ENCODE measurements around the gene CD164L2. TPM values are rescaled to one million over a fixed set of nuclear protein-coding genes. Genes with fewer than 3 reads are reported as not detected.

CD164L2 gene
- total RNA-seq, 1 donor from 2014 or later: 0.41 TPM

DNA sequence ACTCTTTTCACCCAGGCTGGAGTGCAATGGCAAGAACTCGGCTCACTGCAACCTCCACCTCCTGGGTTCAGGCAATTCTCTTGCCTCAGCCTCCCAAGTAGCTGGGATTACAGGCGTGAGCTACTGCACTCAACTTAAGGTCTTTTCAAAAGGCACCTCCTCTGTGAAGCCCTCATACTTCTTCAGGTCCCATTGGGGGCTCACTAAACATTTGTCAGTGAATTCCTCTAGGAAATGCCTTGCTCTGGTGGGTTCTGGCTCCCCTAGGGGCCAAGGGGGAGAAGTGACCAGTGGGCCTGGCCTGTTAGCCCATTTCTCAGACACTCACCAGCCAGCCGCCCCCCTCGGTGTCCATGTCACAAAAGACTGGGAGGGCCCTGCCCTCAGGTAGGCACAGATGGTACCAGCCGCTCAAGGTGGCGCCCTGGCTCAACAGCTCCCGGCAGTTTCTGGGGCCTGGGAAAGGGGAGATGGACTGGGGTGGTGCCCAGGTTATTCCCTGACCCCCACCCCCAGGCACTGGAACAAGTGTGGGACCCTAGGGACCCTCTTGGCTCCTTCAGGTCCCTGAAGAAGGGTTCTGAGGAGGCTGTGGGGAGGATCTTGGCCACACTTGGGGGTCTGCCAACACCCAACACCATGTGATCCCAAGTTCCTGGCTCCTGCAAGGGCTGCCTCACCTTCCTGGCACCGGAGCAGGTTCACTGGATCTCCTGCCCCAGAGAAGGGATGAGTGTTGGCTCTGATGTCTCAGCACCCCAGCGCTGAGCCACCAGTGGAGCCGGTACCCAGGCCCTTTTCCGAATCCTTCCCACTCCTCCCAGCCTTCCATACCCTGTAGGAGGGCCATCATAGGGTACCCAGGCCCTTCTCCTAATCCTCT, 10.1 kb downstream of the CD164L2 start:
- Mint-ChIP-seq H3K27ac (no peak overlapping the region), H3K4me1 (ENCODE audit: unreplicated experiment) (peaks cover 4% of the 10 kb centered on the region), H3K27me3 (no peaks in the 10 kb centered on the region), H3K4me3 (no peak overlapping the region), H3K36me3 (no peaks in the 10 kb centered on the region), H3K9me3 (no peaks in the 10 kb centered on the region)
- TF ChIP-seq, protein P1, sequence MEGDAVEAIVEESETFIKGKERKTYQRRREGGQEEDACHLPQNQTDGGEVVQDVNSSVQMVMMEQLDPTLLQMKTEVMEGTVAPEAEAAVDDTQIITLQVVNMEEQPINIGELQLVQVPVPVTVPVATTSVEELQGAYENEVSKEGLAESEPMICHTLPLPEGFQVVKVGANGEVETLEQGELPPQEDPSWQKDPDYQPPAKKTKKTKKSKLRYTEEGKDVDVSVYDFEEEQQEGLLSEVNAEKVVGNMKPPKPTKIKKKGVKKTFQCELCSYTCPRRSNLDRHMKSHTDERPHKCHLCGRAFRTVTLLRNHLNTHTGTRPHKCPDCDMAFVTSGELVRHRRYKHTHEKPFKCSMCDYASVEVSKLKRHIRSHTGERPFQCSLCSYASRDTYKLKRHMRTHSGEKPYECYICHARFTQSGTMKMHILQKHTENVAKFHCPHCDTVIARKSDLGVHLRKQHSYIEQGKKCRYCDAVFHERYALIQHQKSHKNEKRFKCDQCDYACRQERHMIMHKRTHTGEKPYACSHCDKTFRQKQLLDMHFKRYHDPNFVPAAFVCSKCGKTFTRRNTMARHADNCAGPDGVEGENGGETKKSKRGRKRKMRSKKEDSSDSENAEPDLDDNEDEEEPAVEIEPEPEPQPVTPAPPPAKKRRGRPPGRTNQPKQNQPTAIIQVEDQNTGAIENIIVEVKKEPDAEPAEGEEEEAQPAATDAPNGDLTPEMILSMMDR (conservative IDR thresholded peaks at IDR 0.05): peak; percentile 56
- no peak for DNase-seq (ENCODE audit: extremely low spot score, unreplicated experiment)

DNA sequence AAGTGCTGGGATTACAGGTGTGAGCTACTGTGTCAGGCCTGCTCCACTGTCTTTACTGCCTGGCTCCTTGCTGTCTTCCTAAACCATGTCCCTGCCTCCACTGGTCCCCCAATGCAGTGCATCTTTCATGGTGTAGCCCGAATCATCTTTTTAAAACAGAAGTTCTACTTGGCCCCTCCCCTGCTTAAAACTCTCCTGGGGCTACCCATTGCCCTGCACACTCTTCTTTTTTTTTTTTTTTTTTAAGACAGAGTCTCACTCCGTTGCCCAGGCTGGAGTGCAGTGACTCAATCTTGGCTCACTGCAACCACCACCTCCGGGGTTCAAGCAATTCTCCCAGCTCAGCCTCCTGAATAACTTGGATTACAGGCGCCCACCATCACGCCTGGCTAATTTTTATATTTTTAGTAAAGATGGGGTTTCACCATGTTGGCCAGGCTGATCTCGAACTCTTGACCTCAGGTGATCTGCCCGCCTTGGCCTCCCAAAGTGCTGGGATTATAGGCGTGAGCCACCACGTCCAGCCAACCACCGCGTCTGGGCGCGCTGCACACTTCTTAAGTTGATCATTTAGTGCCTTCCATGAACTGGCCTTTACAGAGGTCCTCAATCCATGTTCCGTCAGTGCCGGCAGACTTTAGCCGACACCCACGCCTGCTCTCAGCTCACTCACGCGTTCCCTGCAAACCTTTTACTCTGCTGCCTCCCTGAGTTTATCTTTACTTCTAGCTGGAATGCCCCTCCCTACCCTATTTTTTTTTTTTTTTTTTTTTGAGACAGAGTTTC, 10.9 kb downstream of the CD164L2 start:
- no peaks in the 10 kb centered on the region for H3K9me3 Mint-ChIP-seq
- H3K4me3 Mint-ChIP-seq: no peak overlapping the region
- DNase-seq (ENCODE audit: extremely low spot score, unreplicated experiment): no peak
- H3K27me3 Mint-ChIP-seq: no peaks in the 10 kb centered on the region
- H3K4me1 Mint-ChIP-seq (ENCODE audit: unreplicated experiment): peaks cover 9% of the 10 kb centered on the region
- no peak overlapping the region for H3K27ac Mint-ChIP-seq
- H3K36me3 Mint-ChIP-seq: no peaks in the 10 kb centered on the region
- TF ChIP-seq, protein P1 (conservative IDR thresholded peaks at IDR 0.05): no peak

DNA sequence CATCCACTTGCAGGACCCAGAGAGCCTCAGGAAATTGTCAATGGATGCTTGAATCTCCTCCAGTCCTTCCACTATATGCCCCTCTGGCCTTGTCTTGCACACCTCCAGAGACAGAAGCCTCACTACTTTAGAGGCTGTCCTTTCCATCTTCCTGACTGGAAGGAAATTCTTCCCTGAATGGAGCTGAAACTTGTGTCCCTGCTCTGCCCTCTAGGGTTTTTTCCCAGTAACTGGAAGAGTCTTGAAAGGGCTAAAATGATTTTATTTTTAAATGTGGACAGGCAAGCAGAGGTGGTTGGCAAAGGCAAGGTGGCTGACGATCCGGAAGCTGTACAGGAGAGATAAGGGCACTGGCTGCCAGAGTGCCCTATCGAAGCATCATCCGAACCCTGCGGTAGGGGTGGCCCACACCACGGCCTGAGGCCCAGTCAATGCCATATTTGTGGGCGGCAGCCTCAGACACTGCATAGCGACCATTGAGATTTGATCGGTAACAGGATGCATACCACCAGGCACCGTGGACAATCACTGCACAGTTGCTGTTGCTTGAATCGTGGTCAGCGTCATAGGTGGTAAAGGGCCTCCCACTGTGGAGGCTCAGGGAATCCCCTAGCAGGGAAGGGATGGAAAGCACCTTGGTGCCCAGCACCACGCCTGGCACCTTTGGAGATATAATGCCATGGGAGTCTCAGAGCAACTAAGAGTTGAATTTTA, 14.1 kb downstream of the CD164L2 start:
- peaks cover 28% of the 10 kb centered on the region for H3K4me1 Mint-ChIP-seq (ENCODE audit: unreplicated experiment)
- no peaks in the 10 kb centered on the region for H3K36me3 Mint-ChIP-seq
- H3K27ac Mint-ChIP-seq: no peak overlapping the region
- H3K27me3 Mint-ChIP-seq: no peaks in the 10 kb centered on the region
- H3K4me3 Mint-ChIP-seq: peak overlapping the region; percentile 67
- TF ChIP-seq, protein P1 (conservative IDR thresholded peaks at IDR 0.05): peak; percentile 27
- H3K9me3 Mint-ChIP-seq: no peaks in the 10 kb centered on the region
- no peak for DNase-seq (ENCODE audit: extremely low spot score, unreplicated experiment)

DNA sequence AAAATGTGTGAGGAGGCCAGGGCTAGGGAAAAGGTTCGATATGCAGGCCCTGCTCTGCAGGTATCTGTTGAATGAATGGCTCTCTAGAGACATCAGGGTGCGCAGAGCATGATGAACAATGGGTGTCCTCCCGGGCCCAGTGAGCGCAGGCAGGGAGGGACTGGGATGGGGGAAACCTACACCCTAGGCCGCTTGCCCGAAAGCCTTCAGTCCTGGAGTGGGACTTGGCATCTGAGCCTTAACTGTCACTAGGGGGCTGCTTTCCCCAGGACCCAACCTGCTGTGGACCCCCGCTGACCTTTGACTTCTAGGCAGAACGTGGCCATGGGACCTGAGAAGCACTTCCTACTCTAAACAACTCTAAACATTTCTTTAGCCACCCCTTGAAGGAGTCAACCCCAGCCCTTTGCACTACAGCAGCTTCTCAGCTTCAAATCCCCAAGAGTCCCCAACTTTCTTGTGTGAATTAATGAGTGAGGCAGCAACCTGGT, 15.9 kb downstream of the CD164L2 start:
- Mint-ChIP-seq H3K36me3 (no peaks in the 10 kb centered on the region), H3K4me3 (peak overlapping the region; percentile 87), H3K9me3 (no peaks in the 10 kb centered on the region), H3K4me1 (ENCODE audit: unreplicated experiment) (peaks cover 28% of the 10 kb centered on the region), H3K27ac (peak overlapping the region; percentile 90), H3K27me3 (no peaks in the 10 kb centered on the region)
- no peak for DNase-seq (ENCODE audit: extremely low spot score, unreplicated experiment)
- TF ChIP-seq, protein P1 (conservative IDR thresholded peaks at IDR 0.05): no peak

DNA sequence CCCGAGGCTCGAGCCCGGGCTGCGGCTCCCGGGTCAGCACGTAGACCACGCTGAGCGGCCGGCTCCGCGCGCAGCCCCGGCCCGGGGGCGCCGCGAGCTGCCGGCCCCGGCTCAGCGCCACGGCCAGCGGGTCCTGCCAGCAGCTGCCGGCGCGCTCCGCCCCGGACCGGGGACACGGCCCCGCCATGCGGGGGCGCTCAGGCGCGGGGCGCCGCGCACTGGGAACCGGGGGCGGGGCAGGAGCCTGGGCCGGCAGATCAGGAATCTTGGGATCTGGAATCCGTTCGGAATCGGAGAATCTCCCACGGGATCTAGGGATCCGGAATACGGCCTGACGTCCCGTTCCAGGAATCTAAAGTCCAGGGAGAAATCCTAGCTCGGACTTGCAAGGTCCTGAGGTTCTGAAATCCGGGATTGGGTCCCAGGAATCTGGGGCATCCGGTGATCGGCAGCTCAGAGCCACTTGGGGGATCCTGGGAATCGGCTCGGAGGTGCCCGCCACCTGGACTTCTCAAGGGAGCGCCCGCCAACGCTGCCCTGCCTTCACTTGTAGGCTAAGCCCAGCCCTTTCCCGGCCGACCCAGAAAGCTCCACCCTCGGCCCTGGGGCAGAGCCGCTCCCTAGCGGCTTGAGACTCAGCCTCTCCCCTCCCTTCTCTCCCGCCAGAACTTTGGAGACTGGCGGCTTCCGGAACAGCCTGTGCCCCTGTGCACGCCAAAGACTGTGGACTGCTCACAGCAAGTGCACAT, 16.5 kb downstream of the CD164L2 start, which contains the start of gene MAP3K6:
TSS of gene MAP3K6 (minus strand) at position 551 of the 749 bp plus-strand sequence. CDS start at position 187, 364 bp downstream.
- TF ChIP-seq, protein P1 (conservative IDR thresholded peaks at IDR 0.05): peak; percentile 56
- Mint-ChIP-seq H3K27ac (peak within 1 kb of the TSS; percentile 99), H3K36me3 (no peaks in the 10 kb centered on the region), H3K27me3 (no peaks in the 10 kb centered on the region), H3K4me3 (peak within 1 kb of the TSS; percentile 95), H3K9me3 (no peaks in the 10 kb centered on the region), H3K4me1 (ENCODE audit: unreplicated experiment) (peaks cover 28% of the 10 kb centered on the region)
- no peak for DNase-seq (ENCODE audit: extremely low spot score, unreplicated experiment)

Data from type B pancreatic cell (in vitro differentiated cells).